Measurements from ENCODE around the gene IL21R. TPM values are rescaled to one million over a fixed set of nuclear protein-coding genes. Genes with fewer than 3 reads are reported as not detected.

IL21R gene
- total and polyA plus RNA-seq, 10 of the 15 experiments (the other 5 are each of a cell fraction or from before 2014, with no cell fraction given): 5.3 to 138 (median 82.5) TPM

- TF ChIP-seq, protein P1, sequence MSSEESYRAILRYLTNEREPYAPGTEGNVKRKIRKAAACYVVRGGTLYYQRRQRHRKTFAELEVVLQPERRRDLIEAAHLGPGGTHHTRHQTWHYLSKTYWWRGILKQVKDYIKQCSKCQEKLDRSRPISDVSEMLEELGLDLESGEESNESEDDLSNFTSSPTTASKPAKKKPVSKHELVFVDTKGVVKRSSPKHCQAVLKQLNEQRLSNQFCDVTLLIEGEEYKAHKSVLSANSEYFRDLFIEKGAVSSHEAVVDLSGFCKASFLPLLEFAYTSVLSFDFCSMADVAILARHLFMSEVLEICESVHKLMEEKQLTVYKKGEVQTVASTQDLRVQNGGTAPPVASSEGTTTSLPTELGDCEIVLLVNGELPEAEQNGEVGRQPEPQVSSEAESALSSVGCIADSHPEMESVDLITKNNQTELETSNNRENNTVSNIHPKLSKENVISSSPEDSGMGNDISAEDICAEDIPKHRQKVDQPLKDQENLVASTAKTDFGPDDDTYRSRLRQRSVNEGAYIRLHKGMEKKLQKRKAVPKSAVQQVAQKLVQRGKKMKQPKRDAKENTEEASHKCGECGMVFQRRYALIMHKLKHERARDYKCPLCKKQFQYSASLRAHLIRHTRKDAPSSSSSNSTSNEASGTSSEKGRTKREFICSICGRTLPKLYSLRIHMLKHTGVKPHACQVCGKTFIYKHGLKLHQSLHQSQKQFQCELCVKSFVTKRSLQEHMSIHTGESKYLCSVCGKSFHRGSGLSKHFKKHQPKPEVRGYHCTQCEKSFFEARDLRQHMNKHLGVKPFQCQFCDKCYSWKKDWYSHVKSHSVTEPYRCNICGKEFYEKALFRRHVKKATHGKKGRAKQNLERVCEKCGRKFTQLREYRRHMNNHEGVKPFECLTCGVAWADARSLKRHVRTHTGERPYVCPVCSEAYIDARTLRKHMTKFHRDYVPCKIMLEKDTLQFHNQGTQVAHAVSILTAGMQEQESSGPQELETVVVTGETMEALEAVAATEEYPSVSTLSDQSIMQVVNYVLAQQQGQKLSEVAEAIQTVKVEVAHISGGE (CRISPR knock-in tag; IDR thresholded peaks at IDR 0.05): no peak
- TF ChIP-seq MXI1 (IDR thresholded peaks at IDR 0.05; ENCODE audit: low read depth, low read length) (no peak), ZNF217 (IDR thresholded peaks at IDR 0.05) (no peak; the same call in 1 of the 2 replicates), SMARCA5 (IDR thresholded peaks at IDR 0.05) (peak; percentile 36; the same call in 1 of the 2 replicates), MYB (IDR thresholded peaks at IDR 0.05; ENCODE audit: borderline replicate concordance, low read depth, low read length) (no peak), KAT2A (conservative IDR thresholded peaks at IDR 0.05; ENCODE audit: control insufficient read depth, low read depth, low read length) (no peak), RFX5 (IDR thresholded peaks at IDR 0.05; ENCODE audit: low read depth, low read length) (no peak), SMAD1 (IDR thresholded peaks at IDR 0.05; ENCODE audit: low read depth, partially characterized antibody) (peak; percentile 76), MEF2B (IDR thresholded peaks at IDR 0.05; ENCODE audit: partially characterized antibody, poor library complexity, severe bottlenecking) (peak; percentile 89), PRDM15 (CRISPR knock-in tag; IDR thresholded peaks at IDR 0.05) (no peak), BCL3 (IDR thresholded peaks at IDR 0.05; ENCODE audit: borderline replicate concordance, insufficient read depth, low read depth, low read length, poor library complexity, severe bottlenecking) (peak; percentile 94), DPF2 (IDR thresholded peaks at IDR 0.05) (peak; percentile 95), TCF3 (IDR thresholded peaks at IDR 0.05; ENCODE audit: borderline replicate concordance, insufficient read depth, low read depth, low read length) (peak; percentile 94), RB1 (IDR thresholded peaks at IDR 0.05; ENCODE audit: borderline replicate concordance) (no peak), ZSCAN29 (IDR thresholded peaks at IDR 0.05) (no peak), ZNF384 (IDR thresholded peaks at IDR 0.05; ENCODE audit: borderline replicate concordance, low read depth, low read length) (no peak), TAF1 (IDR thresholded peaks at IDR 0.05; ENCODE audit: borderline replicate concordance, low read depth, low read length) (0 out of 2 replicates have a peak, but pooled peaks have one; percentile 36), MAX (IDR thresholded peaks at IDR 0.05; ENCODE audit: low read depth, low read length) (no peak)
- TF ChIP-seq, protein P2, sequence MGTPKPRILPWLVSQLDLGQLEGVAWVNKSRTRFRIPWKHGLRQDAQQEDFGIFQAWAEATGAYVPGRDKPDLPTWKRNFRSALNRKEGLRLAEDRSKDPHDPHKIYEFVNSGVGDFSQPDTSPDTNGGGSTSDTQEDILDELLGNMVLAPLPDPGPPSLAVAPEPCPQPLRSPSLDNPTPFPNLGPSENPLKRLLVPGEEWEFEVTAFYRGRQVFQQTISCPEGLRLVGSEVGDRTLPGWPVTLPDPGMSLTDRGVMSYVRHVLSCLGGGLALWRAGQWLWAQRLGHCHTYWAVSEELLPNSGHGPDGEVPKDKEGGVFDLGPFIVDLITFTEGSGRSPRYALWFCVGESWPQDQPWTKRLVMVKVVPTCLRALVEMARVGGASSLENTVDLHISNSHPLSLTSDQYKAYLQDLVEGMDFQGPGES (IDR thresholded peaks at IDR 0.05): no peak
These were observed 3.8 kb downstream of the IL21R start (continued) for GRCh38 chr16:27405546-27406451.
